ENCODE results near the gene TTBK2.
"Not testable (repeated sequence)": the region's sequence is repeated elsewhere in the genome, so short reads cannot be mapped to it uniquely, and the experiment has no call there.

Gene TTBK2

DNA sequence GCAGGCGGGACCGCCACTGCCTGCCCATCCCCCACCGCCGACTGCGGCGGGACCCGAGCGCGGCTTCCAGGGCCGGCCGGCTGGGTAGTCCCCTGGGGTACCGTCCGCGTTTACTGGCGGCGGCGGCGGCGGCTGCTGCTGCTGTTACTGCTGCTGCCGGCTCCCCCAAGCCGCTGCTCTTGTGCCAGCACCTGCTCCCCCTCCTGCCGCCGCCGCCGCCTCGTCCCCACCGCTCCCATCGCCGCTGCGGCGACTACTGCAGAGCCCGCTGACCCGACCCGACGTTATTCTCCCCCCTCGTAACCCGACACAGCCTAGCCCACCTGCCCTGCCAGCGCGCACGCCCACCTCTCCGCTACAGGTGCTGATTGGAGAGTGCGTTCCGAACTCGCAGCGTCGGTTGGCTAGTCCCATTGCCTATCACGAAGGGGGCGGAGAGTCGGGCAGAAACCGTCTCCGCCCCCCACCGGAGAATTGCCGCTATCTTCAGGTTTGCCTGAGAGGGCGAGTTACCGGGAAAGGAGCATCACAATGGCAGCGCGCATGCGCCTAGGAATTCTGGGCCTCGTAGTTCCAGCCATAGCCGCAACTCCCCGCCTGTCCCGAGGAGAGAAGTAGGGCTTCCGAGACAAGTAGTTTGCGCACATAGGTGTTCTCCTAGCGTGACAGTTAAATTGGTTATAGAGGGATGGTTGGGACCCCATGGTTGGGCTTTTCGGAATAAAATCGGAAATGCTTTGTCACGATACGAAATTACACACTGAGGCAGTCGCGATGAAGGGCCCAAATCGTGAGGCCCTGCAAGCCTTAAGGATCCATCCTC, at the start of gene TTBK2:
TSS of gene TTBK2 (minus strand) at position 260 of the 823 bp plus-strand sequence. CDS start 42,161 bp downstream, outside the sequence.
- DNase-seq (ENCODE audit: low spot score): peak; percentile 97

DNA sequence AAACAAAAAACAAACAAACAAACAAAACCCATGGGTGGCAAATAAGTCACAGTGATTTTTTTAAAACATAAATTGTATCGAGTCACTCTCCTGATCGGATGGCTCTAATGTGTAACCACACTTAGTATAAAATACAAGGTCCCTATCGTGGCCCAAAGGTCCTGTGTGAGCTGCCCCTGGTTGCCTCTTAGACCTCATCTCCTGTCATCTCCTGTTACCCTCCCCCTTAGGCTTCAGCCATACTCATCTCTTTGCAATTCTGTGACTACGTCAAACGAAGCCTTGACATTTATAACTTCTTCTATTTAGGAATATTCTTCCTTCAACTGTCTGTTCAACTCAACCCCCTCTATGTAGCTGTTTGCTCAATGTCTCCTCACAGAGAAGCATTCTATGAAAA, 43.9 kb upstream of the TTBK2 start:
- no peak for DNase-seq (ENCODE audit: low spot score)

DNA sequence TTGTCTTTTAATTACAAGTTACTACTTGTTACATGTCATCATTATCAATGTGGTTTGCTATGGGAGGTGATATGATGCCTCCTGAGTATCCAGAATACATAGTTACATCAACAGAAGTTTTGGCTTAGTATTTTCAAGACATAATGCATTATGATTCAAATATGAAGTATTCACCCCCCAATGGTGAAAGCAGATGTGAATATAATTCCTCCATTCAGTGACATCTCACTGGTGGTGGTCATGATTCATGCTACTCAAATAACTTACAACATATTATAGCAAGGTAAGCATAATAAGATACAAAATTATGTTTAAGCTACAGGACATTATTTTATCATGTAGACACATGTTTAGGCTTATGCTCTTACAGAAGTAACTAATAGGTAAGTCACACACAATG, 34.9 kb upstream of the TTBK2 start:
- DNase-seq (ENCODE audit: low spot score): peak; percentile 57

DNA sequence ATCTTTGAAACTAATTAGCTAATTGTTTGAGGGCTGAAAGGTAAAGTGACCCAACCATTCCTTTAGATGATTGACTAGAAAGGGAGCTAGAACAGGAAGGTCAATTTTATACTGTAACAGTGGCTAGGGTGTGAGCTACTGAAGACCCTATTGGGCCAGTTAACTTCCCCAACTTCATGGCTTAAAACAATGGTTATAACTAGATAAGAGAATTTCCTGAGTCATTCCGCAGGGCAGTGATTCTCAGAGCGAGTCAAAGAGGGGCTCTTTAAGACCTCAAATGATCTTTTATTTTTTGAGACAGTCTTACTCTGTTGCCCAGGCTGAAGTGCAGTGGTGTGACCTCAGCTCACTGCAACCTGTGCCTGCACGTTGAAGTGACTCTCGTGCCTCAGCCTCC, 33.7 kb upstream of the TTBK2 start:
- DNase-seq (ENCODE audit: low spot score): no peak

DNA sequence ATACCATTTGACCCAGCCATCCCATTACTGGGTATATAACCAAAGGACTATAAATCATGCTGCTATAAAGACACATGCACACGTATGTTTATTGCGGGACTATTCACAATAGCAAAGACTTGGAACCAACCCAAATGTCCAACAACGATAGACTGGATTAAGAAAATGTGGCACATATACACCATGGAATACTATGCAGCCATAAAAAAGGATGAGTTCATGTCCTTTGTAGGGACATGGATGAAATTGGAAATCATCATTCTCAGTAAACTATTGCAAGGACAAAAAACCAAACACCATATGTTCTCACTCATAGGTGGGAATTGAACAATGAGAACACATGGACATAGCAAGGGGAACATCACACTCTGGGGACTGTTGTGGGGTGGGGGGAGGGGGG, 28.3 kb upstream of the TTBK2 start:
- not testable (repeated sequence) for DNase-seq (ENCODE audit: low spot score)

DNA sequence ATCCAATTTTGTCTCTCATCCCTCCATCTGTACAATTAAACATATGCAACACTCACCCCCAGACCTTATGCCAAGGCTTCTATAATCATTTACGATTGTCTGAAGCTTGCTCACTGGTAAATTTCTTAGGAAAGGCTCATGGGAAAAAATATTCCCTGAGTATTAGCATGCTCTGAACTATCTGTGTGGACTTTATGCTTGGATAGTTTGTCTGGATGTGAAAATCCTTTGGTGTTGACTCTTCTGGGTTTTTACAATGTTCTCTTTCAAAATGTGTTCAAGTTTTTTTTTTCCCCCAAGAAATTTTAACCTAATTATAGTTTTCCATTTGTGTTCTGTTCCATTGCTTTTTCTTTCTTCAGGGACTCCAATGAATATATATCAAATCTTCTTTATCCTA, 19.9 kb upstream of the TTBK2 start:
- DNase-seq (ENCODE audit: low spot score): no peak

DNA sequence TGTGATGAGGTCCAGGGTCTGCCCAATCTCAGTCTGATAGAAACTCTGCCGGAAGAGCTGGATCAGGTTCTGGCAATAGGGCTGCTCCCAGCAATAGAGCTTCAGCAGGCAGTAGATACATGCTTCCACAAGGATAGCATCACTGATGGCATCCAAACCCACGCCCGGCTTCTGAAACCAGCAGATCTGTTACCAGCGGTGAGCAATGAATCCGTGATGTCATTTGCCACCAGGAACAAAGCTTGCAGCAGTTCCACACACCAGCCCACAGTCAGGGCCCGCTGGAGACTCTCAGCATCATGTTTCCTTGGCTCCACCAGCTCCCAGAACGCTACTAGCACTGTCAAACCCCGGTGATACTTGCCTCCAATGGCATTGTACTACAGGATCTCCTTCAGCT, 19.3 kb upstream of the TTBK2 start:
- no peak for DNase-seq (ENCODE audit: low spot score)

DNA sequence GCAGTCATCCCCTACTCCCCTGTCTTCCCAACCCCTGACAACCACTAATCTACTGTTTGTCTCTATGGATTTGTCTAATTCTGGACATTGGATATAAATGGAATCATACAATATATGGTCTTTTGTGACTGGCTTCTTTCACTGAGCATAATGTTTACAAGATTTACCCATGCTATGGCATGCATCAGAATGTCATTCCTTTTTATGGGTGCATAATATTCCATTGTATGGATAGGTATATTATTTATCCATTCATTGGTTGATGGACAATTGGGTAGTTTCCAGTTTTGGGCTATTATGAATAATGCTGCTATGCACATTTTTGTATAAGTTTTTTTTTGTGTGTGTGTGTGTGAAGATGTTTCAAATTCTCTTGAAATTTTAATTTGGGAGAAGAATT, 16.6 kb upstream of the TTBK2 start:
- no peak for DNase-seq (ENCODE audit: low spot score)

DNA sequence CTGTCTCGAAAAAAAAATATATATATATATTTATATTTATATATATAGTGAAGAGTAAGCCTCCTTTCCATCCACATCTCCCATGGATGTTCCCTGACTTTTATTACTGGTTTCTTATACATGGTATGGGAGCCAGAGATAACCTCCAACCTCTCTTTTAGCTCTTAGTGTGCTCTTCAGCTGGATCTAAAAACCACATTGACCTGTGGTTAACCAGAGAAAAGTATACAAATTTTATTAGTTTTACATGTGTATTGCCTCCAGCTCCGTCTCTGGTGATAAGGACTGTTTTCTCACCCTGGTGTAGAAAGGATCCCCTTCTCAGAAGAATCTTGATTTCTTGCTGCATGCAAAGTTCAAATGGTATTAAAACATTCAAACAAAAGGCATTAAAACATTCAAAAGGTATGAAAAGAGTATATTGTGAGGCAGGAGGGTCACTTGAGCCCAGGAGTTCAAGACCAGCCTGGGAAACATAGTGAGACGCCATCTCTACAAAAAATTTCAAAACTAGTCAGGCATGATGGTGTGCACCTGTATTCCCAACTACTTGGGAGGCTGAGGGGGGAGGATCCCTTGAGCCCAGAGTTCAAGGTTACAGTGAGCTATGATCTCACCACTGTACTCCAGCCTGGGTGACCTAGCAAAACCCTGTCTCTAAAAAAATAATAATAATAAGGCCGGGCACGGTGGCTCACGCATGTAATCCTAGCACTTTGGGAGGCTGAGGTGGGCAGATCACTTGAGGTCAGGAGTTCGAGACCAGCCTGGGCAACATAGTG, 13.5 kb upstream of the TTBK2 start:
- DNase-seq (ENCODE audit: low spot score): no peak

DNA sequence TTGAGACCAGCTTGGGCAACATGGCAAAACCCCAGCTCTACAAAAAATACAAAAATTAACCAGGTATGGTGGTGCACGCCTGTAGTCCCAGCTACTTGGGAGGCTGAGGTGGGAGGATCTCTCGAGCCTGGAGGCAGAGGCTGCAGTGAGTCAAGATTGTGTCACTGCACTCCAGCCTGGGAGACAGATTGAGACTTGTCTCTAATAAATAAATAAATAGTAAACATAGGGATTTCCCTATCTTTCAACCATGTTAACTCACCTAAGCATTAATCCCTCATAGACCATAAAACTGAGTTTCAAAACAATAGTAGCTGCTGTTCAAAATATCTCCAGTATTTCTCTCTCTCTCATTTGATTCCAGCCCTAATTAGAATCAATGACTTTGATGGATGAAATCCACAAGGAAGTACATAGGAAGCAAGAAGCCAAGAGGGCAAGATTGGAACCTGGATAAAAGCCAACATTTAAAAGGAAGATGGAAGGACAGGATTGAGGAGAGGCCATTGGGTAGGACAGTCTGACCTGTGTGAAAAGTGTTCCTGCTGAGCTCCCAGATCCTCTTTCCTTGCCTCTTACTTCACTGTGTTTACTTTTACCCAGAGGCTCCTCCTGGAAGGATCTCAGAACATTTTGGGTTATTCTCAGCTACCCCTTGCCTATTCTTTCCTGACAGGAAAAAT, 12.4 kb upstream of the TTBK2 start:
- no peak for DNase-seq (ENCODE audit: low spot score)

DNA sequence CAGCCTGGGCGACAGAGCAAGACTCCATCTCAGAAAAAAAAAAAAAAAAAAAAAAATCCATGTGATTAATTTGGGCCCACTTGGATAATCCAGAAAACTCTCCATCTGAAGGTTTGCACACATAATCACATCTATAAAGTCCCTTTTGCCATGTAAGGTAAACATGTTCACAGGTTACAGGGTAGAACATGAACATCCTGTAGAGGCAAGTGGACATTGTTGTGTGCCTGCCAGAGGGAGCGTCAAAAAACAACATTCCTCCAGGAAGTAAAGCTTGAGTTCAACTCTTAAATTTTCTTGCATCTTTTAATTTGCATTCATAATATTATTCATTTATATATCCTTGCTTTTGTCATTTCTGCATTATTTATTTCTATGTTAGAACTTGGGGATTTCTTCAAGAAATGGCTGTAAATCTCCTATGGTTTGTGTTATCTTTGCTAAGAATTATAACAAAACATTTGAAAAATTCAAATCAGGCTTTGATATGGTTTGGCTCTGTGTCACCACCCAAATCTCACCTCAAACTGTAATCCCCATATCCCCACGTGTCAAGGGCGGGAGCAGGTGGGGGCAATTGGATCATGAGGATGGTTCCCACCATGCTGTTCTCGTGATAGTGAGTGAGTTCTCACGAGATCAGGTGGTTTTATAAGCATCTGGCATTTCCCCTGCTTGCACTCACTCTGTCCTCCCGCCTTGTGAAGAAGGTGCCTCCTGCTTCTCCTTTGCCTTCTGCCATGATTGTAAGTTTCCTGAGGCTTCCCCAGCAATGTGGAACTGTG, 11.3 kb upstream of the TTBK2 start:
- no peak for DNase-seq (ENCODE audit: low spot score)

DNA sequence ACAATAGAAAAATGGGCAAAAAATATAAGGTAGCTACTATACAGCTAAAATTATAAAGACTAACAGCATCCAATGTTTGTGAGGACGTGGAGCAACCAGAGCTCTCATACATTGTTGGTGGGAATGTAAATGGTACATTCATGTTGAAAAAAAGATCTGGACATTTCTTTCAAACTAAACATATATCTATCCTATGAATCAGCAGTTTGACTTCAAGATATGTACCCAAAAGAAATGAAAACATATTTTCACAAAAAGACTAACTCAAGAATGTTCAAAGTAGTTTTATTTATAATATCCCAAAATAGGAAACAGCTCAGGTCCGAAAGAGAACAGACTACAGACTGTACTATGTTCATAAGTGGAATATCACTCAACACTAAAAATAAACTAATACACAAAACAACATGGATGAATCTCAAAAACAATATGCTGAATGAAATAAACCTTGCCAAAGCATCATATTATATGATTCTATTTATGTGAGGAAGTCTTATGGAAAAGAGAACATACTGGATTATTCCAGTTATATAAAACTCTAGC, 8.8 kb upstream of the TTBK2 start:
- no peak for DNase-seq (ENCODE audit: low spot score)

DNA sequence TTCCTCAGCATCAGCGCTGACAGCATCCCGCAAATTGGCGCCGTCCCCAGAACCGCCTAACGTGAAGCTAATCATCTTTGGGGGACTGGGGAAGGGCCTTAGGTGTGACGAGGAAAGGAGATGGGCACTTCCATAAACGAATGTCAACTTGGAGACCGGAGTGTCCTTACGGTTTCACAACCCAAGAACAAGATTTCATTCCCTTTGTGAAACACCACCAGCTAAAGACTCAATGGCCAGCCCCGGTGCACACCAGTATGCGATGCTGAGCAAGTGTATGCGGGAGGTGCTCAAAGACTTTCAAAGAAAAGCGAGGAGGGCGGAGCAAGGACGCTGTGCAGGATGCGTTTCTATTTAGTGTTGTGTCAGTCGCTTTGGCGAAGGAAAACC, 759 bp upstream of the TTBK2 start:
- DNase-seq (ENCODE audit: low spot score): peak; percentile 21

DNA sequence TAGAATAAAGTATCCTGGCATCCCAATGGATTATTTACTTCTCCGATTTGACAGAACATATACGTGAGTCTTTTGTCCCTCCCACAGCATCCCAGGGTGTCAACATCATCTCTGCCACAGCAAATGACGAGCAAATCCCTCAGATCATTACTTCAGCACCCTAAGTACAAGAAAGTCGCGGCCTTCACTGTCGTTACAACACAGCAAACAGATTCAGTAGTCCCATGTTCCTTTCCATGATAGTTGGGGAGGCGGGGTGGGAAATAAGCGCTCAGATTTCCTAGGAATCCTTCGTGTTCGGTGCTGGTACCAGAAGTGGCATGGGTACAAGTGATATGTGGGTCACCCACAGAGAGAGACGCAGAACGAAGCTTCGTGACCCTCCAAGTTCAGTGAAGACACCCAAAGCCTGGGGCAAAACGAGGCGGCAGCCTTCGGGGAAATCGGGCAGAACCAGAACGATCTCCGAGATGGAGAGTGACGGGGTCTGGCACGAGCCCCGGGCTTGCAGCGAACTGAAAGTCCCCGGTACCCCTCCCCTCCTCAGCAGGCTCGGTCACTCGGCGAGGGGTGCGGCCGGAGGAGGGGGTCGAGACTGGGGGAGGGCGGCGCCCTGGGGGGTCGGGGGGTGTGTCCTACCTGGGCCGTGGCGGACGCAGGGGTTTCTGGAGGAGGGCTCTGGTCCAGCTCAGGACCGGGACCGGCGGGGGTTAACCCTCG, 619 bp downstream of the TTBK2 start:
- DNase-seq (ENCODE audit: low spot score): peak; percentile 32

DNA sequence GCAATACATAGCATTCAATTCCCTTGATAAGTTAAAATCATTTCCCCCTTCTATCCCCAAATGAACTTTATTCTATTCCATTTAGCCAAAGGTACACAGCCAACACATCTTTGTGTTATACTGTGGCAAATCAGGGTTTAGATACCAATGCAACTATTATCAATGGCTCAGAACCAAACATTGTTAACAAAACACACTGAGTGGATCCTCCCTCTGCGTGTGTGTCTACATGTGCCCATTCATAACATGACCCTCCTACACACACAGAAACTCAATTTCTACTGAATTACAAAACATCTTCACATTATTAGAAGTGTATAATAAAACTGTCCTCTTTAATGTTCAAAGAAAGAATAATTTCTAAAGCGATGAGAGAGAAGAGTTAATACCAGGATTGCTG, 1.3 kb downstream of the TTBK2 start:
- DNase-seq (ENCODE audit: low spot score): no peak

DNA sequence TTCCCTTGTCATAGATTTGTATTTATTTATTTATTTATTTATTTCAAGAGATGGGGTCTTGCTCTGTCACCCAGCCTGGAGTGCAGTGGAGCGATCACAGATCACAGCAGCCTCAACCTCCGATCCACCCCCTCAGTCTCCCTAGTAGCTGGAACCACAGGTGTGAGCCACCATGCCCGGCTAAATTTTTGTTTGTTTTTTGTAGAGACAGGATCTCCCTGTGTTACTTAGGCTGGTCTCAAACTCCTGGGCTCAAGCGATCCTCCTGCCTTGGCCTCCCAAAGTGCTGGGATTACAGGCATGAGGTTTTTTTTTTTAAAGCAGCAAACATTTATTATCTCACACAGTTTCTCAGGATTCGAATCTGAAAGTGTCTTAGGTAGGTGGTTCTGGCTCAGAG, 2.5 kb downstream of the TTBK2 start:
- DNase-seq (ENCODE audit: low spot score): no peak

DNA sequence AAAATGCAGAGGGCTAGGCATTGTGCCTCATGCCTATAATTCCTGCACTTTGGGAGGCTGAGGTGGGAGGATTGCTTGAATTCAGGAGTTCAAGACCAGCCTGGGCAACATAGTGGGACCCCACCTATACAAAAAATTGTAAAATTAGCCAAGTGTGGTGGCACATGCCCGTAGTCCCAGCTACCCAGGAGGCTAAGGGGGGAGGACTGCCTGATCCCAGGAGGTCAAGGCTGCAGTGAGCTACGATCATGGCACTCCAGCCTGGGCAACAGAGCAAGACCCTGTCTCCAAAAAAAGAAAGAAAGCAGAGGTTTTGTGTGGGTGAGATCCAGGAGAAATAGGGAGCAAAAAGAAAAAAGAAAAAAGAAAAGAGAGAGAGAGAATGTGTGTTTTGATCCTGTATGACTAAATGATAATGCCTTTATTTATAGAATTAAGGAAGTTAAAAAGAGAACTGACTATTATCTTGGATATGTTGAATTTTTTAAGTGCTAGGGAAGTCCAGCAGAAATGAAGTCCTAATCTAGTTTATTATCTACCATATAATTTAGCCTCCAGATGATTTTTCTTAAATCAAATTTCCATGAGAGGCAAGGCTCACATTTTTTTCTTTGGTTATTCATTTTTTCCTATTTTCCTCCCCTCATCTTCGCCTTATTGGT, 4.8 kb downstream of the TTBK2 start:
- no peak for DNase-seq (ENCODE audit: low spot score)

DNA sequence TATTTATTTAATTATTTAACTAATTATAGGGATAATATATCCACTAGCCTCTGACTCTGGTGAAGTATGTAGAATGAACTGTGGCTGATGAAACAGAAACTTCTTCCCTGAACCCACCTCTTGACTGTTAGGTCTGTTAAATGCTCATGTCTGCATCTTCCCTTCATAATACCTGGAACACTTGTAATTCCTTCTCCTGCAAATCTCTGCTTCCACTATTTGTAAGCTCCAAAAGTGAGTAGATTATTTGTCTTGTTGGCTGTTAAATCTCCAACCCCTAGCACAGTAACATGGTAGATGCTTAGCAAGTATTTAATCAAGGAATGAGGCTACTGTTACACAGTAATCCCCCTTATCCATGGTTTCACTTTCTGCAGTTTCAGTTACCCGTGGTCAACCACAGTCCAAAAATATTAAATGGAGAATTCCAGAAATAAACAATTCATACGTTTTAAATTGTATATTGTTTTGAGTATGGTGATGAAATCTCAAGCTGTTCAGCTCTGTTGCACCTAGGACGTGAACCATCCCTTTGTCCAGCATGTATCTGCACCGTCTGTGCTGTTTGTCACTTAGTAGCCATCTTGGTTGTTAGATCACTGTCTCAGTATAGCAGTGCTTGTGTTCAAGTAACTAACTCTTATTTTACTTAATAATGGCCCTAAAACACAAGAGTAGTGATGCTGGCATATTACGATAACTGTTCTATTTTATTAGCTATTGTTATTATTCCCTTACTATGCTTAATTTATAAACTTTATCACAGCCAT, 5.7 kb downstream of the TTBK2 start:
- DNase-seq (ENCODE audit: low spot score): no peak

DNA sequence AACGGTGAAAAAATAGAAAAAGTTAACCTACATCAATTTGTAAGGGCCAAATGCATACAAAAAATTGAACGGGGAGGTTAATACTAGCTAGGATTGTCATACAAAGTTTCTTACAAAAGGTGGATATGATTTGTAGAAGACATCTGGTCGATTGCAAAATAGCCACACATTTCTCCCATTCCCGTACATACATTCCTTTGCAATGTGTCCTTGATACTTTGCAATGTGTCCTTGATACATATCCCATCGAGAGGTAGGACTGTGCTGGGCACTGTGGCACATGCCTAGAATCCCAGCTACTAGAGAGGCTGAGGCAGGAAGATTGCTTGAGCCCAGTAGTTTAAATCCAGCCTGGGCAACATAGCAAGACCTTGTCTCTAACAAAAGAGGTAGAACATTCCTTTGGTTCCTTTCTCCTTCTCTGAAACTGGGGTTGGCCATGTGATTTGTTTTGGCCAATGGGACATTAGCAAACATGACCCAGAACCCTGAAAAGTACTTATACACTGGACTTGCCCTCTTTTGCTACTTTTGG, 9.5 kb downstream of the TTBK2 start:
- peak; percentile 57 for DNase-seq (ENCODE audit: low spot score)

DNA sequence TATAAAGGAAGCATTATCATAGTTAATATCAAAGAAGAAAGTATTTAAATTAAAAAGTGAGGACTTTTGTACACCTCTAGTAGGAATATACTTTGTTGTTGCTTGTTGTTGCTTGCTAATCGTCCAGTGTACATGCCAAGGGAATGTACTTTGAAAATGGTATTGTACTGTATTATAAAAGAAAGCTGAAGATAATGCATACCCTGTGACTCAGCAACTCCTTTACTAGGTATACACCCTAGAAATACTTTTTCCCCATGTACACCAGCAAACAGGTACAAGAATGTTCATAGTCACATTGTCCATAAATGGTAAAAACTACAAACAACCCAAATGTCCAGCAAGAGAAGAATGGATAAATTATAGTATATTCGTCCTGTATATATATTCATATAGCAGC, 12.0 kb downstream of the TTBK2 start:
- DNase-seq (ENCODE audit: low spot score): no peak

Data from GM03348 (cell line).